AG04450 (cell line): Measurements from ENCODE around the gene SEPTIN11. TPM values are rescaled to one million over a fixed set of nuclear protein-coding genes. Genes with fewer than 3 reads are reported as not detected.

Experiments
- CTCF ChIA-PET: fragments of 300-600, 350-600 bp; formaldehyde crosslinking; extraction: SDS; loops from one replicate; lab custom pipeline; 2022; ENCODE audit warnings: antibody characterized with exemption, inconsistent platforms; lab: Charles Lee
- POLR2A ChIA-PET: fragments of 350-600 bp; formaldehyde crosslinking; extraction: SDS; loops from one replicate; lab custom pipeline; 2021; ENCODE audit warnings: antibody characterized with exemption, inconsistent platforms; lab: Yijun Ruan, JAX
- DNase-seq: peaks from one replicate; pipeline ENCODE4 v3.0.0-alpha.2; 2011; ENCODE audit warnings: low read depth, low spot score
- H3K27ac ChIP-seq: one replicate; pipeline ENCODE4 v1.5.1; 2012; ENCODE audit warnings: low read depth, low read length, control low read depth
- H3K27me3 ChIP-seq: one replicate; pipeline ENCODE4 v1.6.0; 2012; ENCODE audit warnings: low read length; ENCODE audit not compliant: control insufficient read depth, insufficient read depth
- H3K4me3 ChIP-seq: 2 replicates; pipeline ENCODE4 v1.5.1; 2011; ENCODE audit warnings: mild to moderate bottlenecking, low read depth, low read length, control low read depth
- H3K9me3 ChIP-seq: 2 replicates; pipeline ENCODE4 v1.5.1; 2012; ENCODE audit warnings: low read length; ENCODE audit not compliant: control insufficient read depth, insufficient read depth
- polyA plus RNA-seq: library from polyadenylated mRNA; depleted of rRNA; stranded (reverse); fragments of >200 nt; gene quantifications from 2 replicates; pipeline ENCODE4 v1.2.3, GENCODE V29; 2011
- TF ChIP-seq, protein P1 (sequence below): IDR thresholded peaks from 2 replicates; pipeline ENCODE4 v1.5.1; 2011; ENCODE audit warnings: low read depth, low read length, control low read depth, inconsistent platforms

The SEPTIN11 gene
- polyA plus RNA-seq, 1 experiment = 728 TPM

DNA sequence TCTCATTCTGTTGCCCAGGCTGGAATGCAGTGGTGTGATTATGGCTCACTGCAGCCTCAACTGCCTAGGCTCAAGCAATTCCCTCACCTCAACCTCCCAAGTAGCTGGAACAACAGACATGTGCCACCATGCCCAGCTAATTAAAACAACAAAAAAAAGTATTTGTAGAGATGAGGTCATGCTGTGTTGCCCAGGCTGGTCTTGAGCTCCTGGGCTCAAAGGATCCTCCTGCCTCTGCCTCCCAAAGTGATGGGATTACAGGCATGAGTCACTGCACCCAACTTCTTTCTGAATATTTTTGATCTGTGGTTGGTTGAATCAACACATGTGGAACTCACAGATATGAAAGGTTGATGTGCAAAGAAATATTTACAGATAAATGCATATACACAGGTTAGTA is 18.5 kb upstream of the SEPTIN11 start:
- no peak overlapping the region for H3K4me3 ChIP-seq
- no peaks in the 10 kb centered on the region for H3K27me3 ChIP-seq
- TF ChIP-seq, protein P1, sequence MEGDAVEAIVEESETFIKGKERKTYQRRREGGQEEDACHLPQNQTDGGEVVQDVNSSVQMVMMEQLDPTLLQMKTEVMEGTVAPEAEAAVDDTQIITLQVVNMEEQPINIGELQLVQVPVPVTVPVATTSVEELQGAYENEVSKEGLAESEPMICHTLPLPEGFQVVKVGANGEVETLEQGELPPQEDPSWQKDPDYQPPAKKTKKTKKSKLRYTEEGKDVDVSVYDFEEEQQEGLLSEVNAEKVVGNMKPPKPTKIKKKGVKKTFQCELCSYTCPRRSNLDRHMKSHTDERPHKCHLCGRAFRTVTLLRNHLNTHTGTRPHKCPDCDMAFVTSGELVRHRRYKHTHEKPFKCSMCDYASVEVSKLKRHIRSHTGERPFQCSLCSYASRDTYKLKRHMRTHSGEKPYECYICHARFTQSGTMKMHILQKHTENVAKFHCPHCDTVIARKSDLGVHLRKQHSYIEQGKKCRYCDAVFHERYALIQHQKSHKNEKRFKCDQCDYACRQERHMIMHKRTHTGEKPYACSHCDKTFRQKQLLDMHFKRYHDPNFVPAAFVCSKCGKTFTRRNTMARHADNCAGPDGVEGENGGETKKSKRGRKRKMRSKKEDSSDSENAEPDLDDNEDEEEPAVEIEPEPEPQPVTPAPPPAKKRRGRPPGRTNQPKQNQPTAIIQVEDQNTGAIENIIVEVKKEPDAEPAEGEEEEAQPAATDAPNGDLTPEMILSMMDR = no peak
- ChIA-PET POLR2A (no interaction called here), CTCF (interaction anchor here (0.6 kb wide), 1 partner anchor 107 kb away, joined by 3 read pairs; no protein-coding TSS in a partner anchor)
- H3K27ac ChIP-seq = no peak overlapping the region
- no peaks in the 10 kb centered on the region for H3K9me3 ChIP-seq
- no peak for DNase-seq

DNA sequence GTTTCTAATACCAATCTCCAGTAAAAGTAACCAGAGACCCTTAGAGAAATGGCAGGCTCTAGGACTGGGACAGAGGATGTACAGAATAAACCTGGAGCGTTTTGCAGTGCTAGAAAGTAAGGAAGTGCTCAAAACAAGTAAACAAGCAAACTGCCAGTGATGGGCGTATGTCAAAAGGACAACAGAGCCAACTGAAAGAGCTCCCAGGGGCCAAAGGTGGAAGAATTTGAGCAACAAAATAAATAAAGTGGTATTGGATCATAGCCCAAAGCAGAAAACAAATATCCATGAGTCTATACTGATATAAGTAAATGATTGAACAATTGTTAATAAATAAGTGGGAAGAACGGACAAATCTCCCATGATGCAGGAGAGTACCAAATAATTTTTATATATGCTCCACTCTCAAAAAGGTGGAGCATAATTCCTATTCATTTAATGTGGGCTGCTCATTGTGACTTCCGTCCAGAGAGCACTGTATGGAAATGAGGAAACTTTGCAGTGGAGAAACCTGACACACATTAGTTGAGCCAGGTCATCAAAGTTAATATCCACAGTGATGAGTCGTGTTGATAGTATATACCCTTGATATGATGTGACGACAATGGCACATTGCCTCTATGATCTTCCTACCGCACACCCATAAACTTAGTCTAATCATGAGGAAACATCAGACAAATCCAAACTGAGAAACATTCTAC is 17.8 kb upstream of the SEPTIN11 start:
- DNase-seq = no peak
- ChIA-PET CTCF (interaction anchor here (0.6 kb wide), 1 partner anchor 107 kb away, joined by 3 read pairs; no protein-coding TSS in a partner anchor), POLR2A (no interaction called here)
- no peak overlapping the region for H3K27ac ChIP-seq
- no peak overlapping the region for H3K4me3 ChIP-seq
- H3K27me3 ChIP-seq = no peaks in the 10 kb centered on the region
- H3K9me3 ChIP-seq = no peaks in the 10 kb centered on the region
- TF ChIP-seq, protein P1 = no peak

DNA sequence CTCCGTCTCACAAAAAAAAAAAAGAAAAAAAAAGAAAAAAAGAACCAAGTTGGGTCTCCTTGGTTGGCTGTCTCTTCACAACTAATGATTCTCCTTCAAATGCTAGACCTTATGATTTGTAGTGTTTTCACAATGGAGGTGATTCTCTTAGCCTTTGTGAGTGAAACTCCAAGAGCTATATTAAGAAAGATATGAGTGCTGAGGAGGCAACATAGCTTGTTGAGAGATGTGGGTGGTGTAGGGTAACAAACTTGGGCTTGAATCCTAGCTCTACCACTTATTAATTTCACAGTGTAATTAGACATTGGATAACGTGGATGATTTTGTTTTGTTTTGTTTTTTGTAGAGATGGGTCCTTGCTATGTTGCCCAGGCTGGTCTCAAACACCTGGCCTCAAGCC is 10.4 kb upstream of the SEPTIN11 start:
- H3K27ac ChIP-seq = no peak overlapping the region
- no peak for DNase-seq
- POLR2A ChIA-PET = no interaction called here
- CTCF ChIA-PET = no interaction called here
- no peak overlapping the region for H3K4me3 ChIP-seq
- H3K9me3 ChIP-seq = no peaks in the 10 kb centered on the region
- TF ChIP-seq, protein P1 = no peak
- H3K27me3 ChIP-seq = no peaks in the 10 kb centered on the region

DNA sequence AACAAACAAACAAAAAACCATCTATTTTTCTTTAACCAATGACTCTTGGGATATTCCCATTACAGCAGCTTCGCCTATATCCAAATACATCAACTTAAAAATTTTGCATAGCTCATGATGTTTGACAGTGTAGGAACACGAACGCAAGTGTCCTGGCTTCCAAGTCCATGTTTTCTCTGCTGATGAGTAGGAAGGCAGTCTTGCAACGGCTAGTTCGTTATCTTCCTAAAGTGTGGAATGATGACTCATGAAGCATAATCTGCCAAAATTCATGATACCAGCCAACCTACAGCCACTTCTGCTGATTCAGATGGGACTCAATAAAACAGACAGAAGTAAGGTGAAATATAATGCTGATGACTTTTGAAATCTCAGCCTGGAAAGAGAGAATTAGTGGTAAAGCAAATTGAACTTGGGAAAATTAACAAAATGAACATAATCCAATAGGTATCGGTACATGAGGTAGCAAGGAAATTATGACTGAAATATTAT is 6.4 kb upstream of the SEPTIN11 start:
- POLR2A ChIA-PET = interaction anchor here (0.6 kb wide), 1 partner anchor 54 kb away, joined by 3 read pairs; no protein-coding TSS in a partner anchor
- no peak for DNase-seq
- Histone ChIP-seq H3K4me3 (no peak overlapping the region), H3K27ac (no peak overlapping the region), H3K9me3 (peaks cover 3% of the 10 kb centered on the region; the same call in 1 of the 2 replicates), H3K27me3 (no peaks in the 10 kb centered on the region)
- CTCF ChIA-PET = no interaction called here
- TF ChIP-seq, protein P1 = no peak

DNA sequence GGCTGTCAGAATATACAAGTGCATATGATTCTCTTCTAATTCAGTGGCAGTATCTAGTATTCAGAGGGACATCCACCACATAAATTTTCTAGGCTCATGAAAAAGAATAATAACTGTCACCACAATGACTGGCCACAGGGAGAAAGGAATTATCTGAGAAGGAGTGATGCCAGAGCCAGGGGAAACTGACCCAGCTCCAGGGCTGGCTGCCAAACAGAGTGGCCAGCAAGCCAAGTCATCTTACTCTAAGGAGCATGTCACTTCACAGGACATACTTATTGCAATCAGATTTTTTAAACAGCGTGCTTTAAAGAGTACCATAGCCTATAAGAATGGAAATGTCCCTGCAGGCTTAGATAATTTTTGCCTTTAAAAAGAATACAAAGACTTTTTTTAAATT is 5.8 kb upstream of the SEPTIN11 start:
- TF ChIP-seq, protein P1 = no peak
- CTCF ChIA-PET = no interaction called here
- Histone ChIP-seq H3K9me3 (peaks cover 9% of the 10 kb centered on the region; the same call in 1 of the 2 replicates), H3K27ac (no peak overlapping the region), H3K4me3 (no peak overlapping the region), H3K27me3 (no peaks in the 10 kb centered on the region)
- no peak for DNase-seq
- POLR2A ChIA-PET = no interaction called here
